ENCODE data around the gene TBX2. TPM values are rescaled to one million over a fixed set of nuclear protein-coding genes. Genes with fewer than 3 reads are reported as not detected.

Gene TBX2
- total and polyA plus RNA-seq, 9 of the 15 experiments (the other 6 are each of a cell fraction or from before 2014, with no cell fraction given) = 0.18 TPM; not detected in 8

- TF ChIP-seq SMC3 (conservative IDR thresholded peaks at IDR 0.05; ENCODE audit: insufficient read depth, low read depth, low read length) (peak; percentile 77), RBFOX2 (IDR thresholded peaks at IDR 0.05; ENCODE audit: low read depth, low read length) (peak; percentile 43), ZNF280B (CRISPR knock-in tag; IDR thresholded peaks at IDR 0.05) (no peak), ZNF347 (CRISPR knock-in tag; IDR thresholded peaks at IDR 0.05; ENCODE audit: low read depth) (no peak), L3MBTL2 (IDR thresholded peaks at IDR 0.05) (peak; percentile 66), NRF1 (conservative IDR thresholded peaks at IDR 0.05 in 1 of 2, IDR thresholded peaks at IDR 0.05 in 1 of 2) (peak; percentile 95 to 96), ZFPM2 (CRISPR knock-in tag; IDR thresholded peaks at IDR 0.05) (no peak), HOXB6 (CRISPR knock-in tag; IDR thresholded peaks at IDR 0.05; ENCODE audit: borderline replicate concordance) (no peak), NCOA4 (IDR thresholded peaks at IDR 0.05; ENCODE audit: partially characterized antibody) (no peak), UBTF (IDR thresholded peaks at IDR 0.05; ENCODE audit: borderline replicate concordance in 1 of 2, low read depth in 2 of 2, low read length in 2 of 2) (0 out of 4 replicates have a peak, but pooled peaks of 1 of the 2 experiments have one; percentile 51), E2F6 (IDR thresholded peaks at IDR 0.05; ENCODE audit: borderline replicate concordance in 1 of 2, extremely low read depth in 1 of 2, insufficient read depth in 1 of 2, insufficient read length in 1 of 2, low read depth in 1 of 2, low read length in 1 of 2, poor library complexity in 1 of 2, severe bottlenecking in 1 of 2) (peak in 1 of 2 experiments; percentile 33), ZFP36 (IDR thresholded peaks at IDR 0.05; ENCODE audit: low read depth, low read length, partially characterized antibody) (peak; percentile 16), POLR2AphosphoS2 (IDR thresholded peaks at IDR 0.05; ENCODE audit: low read length) (no peak), PKNOX1 (IDR thresholded peaks at IDR 0.05) (no peak), EP400 (IDR thresholded peaks at IDR 0.05) (no peak), FOXP4 (CRISPR knock-in tag; IDR thresholded peaks at IDR 0.05; ENCODE audit: borderline replicate concordance) (no peak), MAZ (CRISPR knock-in tag; conservative IDR thresholded peaks at IDR 0.05 in 1 of 2, IDR thresholded peaks at IDR 0.05 in 1 of 2) (peak in 1 of 2 experiments; percentile 53; a peak in 1 of 4 replicates)
Measured at GRCh38 chr17:61416540-61417363, 17.1 kb downstream of the TBX2 start (continued).
